Pancreas (tissue), 10 donors: ENCODE measurements around the gene SBNO2. TPM values are rescaled to one million over a fixed set of nuclear protein-coding genes. Genes with fewer than 3 reads are reported as not detected.
A peak's percentile ranks its signal among the peaks of the same experiment; 100 is the strongest.

Experiments used
- ATAC-seq, 4 donors: fragments of 200-7000 bp; cut with Tn5 transposase; one replicate each; pipeline versions ENCODE4 v1.8.0 to v1.9.1; 2020; ENCODE audit warnings: mild to moderate bottlenecking in 4 of 4, moderate library complexity in 4 of 4
- DNase-seq, 6 donors: peaks; one replicate each; pipeline ENCODE4 v3.0.0-alpha.2; 2020
- FAIRE-seq: peaks from 2 replicates; lab custom pipeline; 2012; peaks lifted over from hg19 to GRCh38; lab: Jason Lieb, UNC
- H3K27ac ChIP-seq, 4 donors: fragments of 200-600 bp; sonication (generic); 1 replicate in 3 of 4; 2 replicates in 1 of 4; pipeline versions ENCODE4 v1.5.0 to v1.8.0; 2020
- H3K27me3 ChIP-seq, 4 donors: fragments of 200-600 bp; one replicate each; pipeline ENCODE4 v1.8.0; 2021
- H3K36me3 ChIP-seq, 3 donors: fragments of 200-600 bp; sonication (generic) in 1 of 3; one replicate each; pipeline versions ENCODE4 v1.5.0 to v1.8.0; 2020 to 2021
- H3K4me1 ChIP-seq, 3 donors: fragments of 200-600 bp; one replicate each; pipeline ENCODE4 v1.8.0; 2021
- H3K4me3 ChIP-seq, 4 donors: fragments of 200-600 bp; sonication (generic) in 2 of 4; one replicate each; pipeline versions ENCODE4 v1.5.0 to v1.8.0; 2020 to 2021
- H3K9me3 ChIP-seq, 4 donors: fragments of 200-600 bp; one replicate each; pipeline ENCODE4 v1.8.0; 2021
- WGBS, 2 donors: extraction: QIAGEN DNeasy Blood & Tissue Kit; methylation state at CpG; one replicate each; pipeline ENCODE4 v1.1.7; 2013; 5-methylcytosine and 5-hydroxymethylcytosine counted together
- intact Hi-C, 3 donors: fragments of 100-400 bp; cut with DNase I; formaldehyde crosslinking; loops; one replicate each; pipeline versions ENCODE4 v1.11.1 to v1.14.2; 2022
- polyA plus RNA-seq, 2 donors: library from polyadenylated mRNA; stranded (reverse); fragments of 200-250 nt; gene quantifications; one replicate each; pipeline ENCODE4 v1.2.3, GENCODE V29; 2013
- total RNA-seq, 6 donors: library from RNA; stranded (reverse); fragmentation: NEBNext Ultra II Directional in 4 of 6; extraction: Animal tissue kit (Norgen Biotek cat#: 25700) in 4 of 6; gene quantifications; one replicate each; pipeline versions ENCODE4 v1.2.1 to v1.2.4, GENCODE V29; 2021 to 2023
- TF ChIP-seq, protein P1 (sequence below), 4 donors: fragments of 200-600 bp; sonication (generic) in 3 of 4; IDR thresholded peaks; one replicate each; pipeline versions ENCODE4 v1.5.0 to v1.8.0; 2021; ENCODE audit warnings: antibody characterized with exemption in 4 of 4
- donor health status: healthy with polysubstance abuse.
- donor health status: DM: no; HTN: no; CAD: no; lungs with moderate emphysema.
- donor health status: DM: no; HTN: no; CAD: no.
- donor health status: control.
- donor health status: control.
- donor health status: Bipolar disorder and iron deficiency.
- donor health status: DM: yes; HTN: yes; CAD: no.
- donor health status: DM: no; HTN: no; CAD: no.
- donor health status: DM: no; HTN: no; CAD: no.
- donor health status: DM: yes; HTN: yes; CAD: no.

SBNO2 gene
- total and polyA plus RNA-seq, 8 donors: 16.8 to 53.9 (median 27.4) TPM

DNA sequence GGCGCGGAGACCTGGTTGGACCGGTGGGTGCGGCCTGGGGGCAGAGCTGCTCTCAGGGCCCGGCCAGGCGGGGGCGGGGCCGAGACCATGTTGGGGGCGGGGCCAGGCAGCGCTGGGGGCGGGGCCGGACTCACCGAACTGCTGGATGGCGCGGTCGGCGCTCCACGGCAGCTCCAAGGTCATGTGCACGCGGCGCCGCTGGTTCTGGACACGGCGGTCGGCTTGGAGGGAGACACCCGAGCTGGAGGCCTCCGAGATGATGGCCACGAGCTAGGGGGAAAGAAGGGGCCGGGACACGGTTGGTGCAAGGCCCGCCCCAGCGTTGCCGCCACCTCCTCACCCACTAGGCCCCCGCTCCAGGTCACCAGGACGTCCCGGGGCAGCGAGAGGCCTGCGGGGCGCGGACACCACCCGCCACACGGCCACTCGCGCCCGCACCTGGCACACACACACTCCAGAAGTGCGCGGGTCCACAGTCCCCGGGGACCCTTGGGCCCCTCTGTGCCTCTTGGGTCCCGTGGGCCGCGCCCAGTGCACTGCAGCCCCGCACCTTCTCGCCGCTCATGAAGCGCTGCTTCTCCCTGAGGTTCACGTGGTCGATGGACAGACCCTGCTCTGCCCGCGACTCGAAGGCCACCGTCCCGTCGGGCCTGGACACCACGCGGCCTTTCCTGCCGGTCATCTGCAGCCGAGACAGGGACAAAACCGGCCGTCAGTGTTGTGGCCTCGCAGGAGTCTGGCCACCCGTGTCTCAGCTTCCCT lies 61.6 kb downstream of the SBNO2 start:
- peaks cover 0 to 32% (median 12%) of the 10 kb centered on the region in 3 donors for H3K36me3 ChIP-seq
- H3K27me3 ChIP-seq: no peaks in the 10 kb centered on the region
- DNase-seq (peak in 2 of 6 donors; percentile 72 to 84), ATAC-seq (peak; percentile 6 to 30 (median 18)), FAIRE-seq (no peak)
- TF ChIP-seq, protein P1, sequence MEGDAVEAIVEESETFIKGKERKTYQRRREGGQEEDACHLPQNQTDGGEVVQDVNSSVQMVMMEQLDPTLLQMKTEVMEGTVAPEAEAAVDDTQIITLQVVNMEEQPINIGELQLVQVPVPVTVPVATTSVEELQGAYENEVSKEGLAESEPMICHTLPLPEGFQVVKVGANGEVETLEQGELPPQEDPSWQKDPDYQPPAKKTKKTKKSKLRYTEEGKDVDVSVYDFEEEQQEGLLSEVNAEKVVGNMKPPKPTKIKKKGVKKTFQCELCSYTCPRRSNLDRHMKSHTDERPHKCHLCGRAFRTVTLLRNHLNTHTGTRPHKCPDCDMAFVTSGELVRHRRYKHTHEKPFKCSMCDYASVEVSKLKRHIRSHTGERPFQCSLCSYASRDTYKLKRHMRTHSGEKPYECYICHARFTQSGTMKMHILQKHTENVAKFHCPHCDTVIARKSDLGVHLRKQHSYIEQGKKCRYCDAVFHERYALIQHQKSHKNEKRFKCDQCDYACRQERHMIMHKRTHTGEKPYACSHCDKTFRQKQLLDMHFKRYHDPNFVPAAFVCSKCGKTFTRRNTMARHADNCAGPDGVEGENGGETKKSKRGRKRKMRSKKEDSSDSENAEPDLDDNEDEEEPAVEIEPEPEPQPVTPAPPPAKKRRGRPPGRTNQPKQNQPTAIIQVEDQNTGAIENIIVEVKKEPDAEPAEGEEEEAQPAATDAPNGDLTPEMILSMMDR (IDR thresholded peaks at IDR 0.05): no peak
- WGBS, 2 donors: 69% methylated on average over 49 to 71 of the region's 71 CpGs
- no peak overlapping the region for H3K4me3 ChIP-seq
- H3K27ac ChIP-seq: no peak overlapping the region
- H3K9me3 ChIP-seq: no peaks in the 10 kb centered on the region
- H3K4me1 ChIP-seq: peaks cover 0 to 7% (median 6%) of the 10 kb centered on the region in 3 donors
- intact Hi-C loops: loop anchor here in 1 of 3 donors (5.0 kb wide), 1 partner anchor 80 kb away; no protein-coding TSS in a partner anchor

DNA sequence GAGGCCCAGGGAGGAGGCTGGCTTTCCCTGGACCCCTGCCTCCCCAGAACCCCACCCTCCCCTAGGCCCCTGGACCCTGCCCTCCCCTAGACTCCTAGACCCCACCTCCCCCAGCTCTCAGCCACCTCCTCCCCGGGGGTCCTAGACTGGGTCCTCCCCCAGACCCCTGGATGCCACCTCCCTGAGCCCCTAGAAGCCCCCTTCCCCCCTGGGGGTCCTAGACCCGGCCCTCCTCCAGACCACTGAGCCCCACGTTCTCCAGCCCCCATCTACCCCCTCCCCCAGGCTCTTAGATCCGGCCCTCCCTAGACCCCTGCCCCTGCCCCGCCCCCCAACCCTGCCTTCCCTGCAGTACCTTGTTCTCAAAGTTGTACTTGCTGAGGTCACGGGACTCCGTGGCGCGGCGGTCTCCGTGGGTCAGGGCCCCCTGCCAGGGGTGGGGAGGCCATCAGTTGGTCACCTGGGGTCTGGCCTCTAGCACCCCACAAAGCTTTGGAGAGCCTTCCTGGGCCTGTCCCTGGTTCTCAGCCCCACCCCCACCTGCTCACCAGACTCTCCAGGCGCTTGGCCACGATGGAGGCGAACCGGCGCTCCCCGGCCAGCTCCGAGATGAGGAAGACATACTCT lies 62.3 kb downstream of the SBNO2 start:
- Histone ChIP-seq H3K27me3 (no peaks in the 10 kb centered on the region), H3K4me1 (peaks cover 0 to 7% (median 6%) of the 10 kb centered on the region in 3 donors), H3K9me3 (no peaks in the 10 kb centered on the region), H3K27ac (no peak overlapping the region), H3K4me3 (no peak overlapping the region), H3K36me3 (peaks cover 0 to 30% (median 5%) of the 10 kb centered on the region in 3 donors)
- intact Hi-C loops: loop anchor here in 1 of 3 donors (5.0 kb wide), 1 partner anchor 81 kb away; no protein-coding TSS in a partner anchor
- peak in 1 of 6 donors; percentile 33 for DNase-seq
- FAIRE-seq: no peak
- no peak for ATAC-seq
- TF ChIP-seq, protein P1 (IDR thresholded peaks at IDR 0.05): no peak
- WGBS, 2 donors: 78 to 87% methylated on average over 15 to 18 of the region's 18 CpGs

DNA sequence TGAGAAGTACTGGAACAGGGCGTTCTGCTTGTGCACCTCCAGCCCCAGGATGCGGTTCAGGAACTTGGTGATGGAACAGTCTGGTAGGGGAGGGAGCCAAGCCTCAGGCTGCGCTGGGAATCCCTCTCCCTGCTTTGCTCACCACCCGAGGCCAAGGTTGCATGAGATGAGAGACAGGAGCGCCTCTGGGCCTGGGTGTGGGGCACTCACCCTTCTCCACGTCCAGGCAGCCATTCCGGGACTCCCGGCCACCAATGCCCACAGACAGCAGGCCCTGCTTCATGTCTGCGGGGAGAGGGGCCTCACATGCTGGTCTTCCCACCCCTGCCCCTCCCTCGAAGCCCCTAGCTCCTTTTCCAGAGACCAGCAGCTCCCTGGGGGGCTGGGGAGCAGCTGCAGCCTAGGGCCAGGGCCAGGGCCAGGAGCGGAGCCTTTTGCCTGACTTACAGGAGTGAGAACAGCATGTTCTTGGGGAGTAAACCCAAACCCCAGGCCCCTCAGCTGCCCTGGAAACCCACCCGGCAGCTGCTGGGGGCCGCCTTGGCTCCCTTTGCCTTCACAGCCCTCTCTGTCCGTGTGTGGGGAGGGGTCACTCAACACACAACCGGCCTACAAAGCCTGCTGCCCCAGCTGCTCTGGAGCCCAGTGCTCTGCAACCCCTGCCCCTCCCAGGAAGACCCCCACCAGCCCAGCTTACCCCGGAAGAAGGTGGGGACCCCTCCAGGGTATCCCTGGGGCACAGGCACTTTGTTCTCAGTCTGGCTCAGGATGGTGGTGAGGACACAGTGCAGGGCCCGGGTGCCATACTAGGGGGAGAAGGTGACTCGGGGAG lies 63.0 kb downstream of the SBNO2 start:
- Histone ChIP-seq H3K4me3 (no peak overlapping the region), H3K27me3 (no peaks in the 10 kb centered on the region), H3K36me3 (peaks cover 0 to 22% (median 0%) of the 10 kb centered on the region in 3 donors), H3K27ac (no peak overlapping the region), H3K9me3 (no peaks in the 10 kb centered on the region), H3K4me1 (peaks cover 0 to 7% (median 6%) of the 10 kb centered on the region in 3 donors)
- no peak for FAIRE-seq
- intact Hi-C loops: loop anchor here in 1 of 3 donors (5.0 kb wide), 1 partner anchor 81 kb away; no protein-coding TSS in a partner anchor
- 88 to 91% methylated on average over 16 to 18 of the region's 18 CpGs for WGBS, 2 donors
- DNase-seq: peak in 2 of 6 donors; percentile 38 to 75
- ATAC-seq: no peak
- TF ChIP-seq, protein P1 (IDR thresholded peaks at IDR 0.05): no peak

- Histone ChIP-seq H3K4me3 (no peak overlapping the region), H3K36me3 (peaks cover 0 to 17% (median 0%) of the 10 kb centered on the region in 3 donors), H3K27ac (no peak overlapping the region), H3K9me3 (no peaks in the 10 kb centered on the region), H3K4me1 (peaks cover 0 to 7% (median 6%) of the 10 kb centered on the region in 3 donors), H3K27me3 (no peaks in the 10 kb centered on the region)
- ATAC-seq (no peak), FAIRE-seq (no peak), DNase-seq (peak in 2 of 6 donors; percentile 45 to 79)
- TF ChIP-seq, protein P1 (IDR thresholded peaks at IDR 0.05): no peak
- intact Hi-C loops: loop anchor here in 1 of 3 donors (5.0 kb wide), 1 partner anchor 82 kb away; no protein-coding TSS in a partner anchor
- WGBS, 2 donors: 93 to 95% methylated on average over 52 to 54 of the region's 54 CpGs
Measured at GRCh38 chr19:1109697-1110671, 64.1 kb downstream of the SBNO2 start.
